ENCODE data around the gene KCNJ11. TPM values are rescaled to one million over a fixed set of nuclear protein-coding genes. Genes with fewer than 3 reads are reported as not detected.

The KCNJ11 gene
- total RNA-seq, 1 donor from 2014 or later = 1.9 TPM

DNA sequence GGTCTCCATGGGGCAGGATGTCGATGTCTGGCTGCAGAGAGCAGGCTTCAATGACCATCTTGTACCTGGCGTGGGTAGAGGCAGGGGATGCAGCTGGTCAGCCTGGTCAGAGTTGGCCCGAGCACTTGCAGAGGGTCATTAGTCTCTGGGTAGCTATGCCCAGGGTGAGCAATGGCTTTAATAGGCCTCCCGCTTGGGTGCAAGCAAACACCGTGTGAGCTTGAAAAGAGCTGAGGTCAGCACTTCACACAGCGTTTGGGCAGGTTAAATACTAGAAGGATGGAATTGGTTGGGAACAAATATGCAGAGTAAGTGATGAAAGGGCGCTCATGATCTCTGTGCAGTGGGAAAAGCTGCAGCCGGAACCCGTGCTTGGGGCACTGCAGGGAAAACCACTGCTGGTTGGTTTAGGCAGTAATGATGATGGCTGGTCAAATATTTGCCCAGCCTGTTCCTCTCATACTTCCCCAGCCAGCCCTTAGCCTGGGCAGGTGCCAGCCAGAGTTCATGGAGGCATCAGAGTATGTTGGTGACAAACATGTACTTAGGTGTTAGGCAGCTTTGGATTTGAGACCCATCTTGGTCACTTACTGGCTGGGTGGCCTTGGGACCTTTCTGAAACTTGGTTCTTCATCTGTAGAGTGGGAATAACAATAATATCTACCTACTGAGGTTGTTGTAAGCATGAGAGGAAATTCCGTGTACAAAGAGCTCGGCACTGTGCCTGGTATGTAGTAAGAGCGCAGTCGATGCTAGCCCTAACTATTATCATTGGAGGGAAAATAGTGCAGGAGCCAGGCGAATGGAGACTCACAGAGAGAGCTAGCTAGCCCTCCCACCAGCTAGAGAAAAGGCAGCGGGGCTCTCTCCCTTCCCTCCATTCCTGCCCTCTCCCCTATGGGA is 25.2 kb upstream of the KCNJ11 start:
- Histone ChIP-seq H3K9me3 (ENCODE audit: low read depth) (no peaks in the 10 kb centered on the region), H3K4me2 (peak overlapping the region; percentile 51), H2AFZ (replicated peaks) (no peak overlapping the region), H3K4me1 (peaks cover 20% of the 10 kb centered on the region), H3K36me3 (no peaks in the 10 kb centered on the region), H3K9ac (no peak overlapping the region), H3K4me3 (no peak overlapping the region), H4K20me1 (ENCODE audit: low read depth) (peaks cover 4% of the 10 kb centered on the region), H3K27ac (no peak overlapping the region), H3F3A (ENCODE audit: low read depth) (peaks cover 11% of the 10 kb centered on the region), H3K27me3 (peaks cover 18% of the 10 kb centered on the region), H3K79me2 (ENCODE audit: low read depth) (no peaks in the 10 kb centered on the region)
- Mint-ChIP-seq H3K36me3 (no peaks in the 10 kb centered on the region), H3K9me3 (no peaks in the 10 kb centered on the region), H3K27me3 (ENCODE audit: insufficient read depth, low read depth) (peaks cover 8% of the 10 kb centered on the region), H3K27ac (peak overlapping the region; percentile 82), H3K4me3 (peak overlapping the region; percentile 57), H3K4me1 (peaks cover 23% of the 10 kb centered on the region)
- no peak for DNase-seq (ENCODE audit: low spot score)
- no peak for TF ChIP-seq EZH2 (IDR thresholded peaks at IDR 0.05)
- TF ChIP-seq, protein P1, sequence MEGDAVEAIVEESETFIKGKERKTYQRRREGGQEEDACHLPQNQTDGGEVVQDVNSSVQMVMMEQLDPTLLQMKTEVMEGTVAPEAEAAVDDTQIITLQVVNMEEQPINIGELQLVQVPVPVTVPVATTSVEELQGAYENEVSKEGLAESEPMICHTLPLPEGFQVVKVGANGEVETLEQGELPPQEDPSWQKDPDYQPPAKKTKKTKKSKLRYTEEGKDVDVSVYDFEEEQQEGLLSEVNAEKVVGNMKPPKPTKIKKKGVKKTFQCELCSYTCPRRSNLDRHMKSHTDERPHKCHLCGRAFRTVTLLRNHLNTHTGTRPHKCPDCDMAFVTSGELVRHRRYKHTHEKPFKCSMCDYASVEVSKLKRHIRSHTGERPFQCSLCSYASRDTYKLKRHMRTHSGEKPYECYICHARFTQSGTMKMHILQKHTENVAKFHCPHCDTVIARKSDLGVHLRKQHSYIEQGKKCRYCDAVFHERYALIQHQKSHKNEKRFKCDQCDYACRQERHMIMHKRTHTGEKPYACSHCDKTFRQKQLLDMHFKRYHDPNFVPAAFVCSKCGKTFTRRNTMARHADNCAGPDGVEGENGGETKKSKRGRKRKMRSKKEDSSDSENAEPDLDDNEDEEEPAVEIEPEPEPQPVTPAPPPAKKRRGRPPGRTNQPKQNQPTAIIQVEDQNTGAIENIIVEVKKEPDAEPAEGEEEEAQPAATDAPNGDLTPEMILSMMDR (IDR thresholded peaks at IDR 0.05) = no peak
- TF ChIP-seq EZH2phosphoT487 (IDR thresholded peaks at IDR 0.05) = no peak

DNA sequence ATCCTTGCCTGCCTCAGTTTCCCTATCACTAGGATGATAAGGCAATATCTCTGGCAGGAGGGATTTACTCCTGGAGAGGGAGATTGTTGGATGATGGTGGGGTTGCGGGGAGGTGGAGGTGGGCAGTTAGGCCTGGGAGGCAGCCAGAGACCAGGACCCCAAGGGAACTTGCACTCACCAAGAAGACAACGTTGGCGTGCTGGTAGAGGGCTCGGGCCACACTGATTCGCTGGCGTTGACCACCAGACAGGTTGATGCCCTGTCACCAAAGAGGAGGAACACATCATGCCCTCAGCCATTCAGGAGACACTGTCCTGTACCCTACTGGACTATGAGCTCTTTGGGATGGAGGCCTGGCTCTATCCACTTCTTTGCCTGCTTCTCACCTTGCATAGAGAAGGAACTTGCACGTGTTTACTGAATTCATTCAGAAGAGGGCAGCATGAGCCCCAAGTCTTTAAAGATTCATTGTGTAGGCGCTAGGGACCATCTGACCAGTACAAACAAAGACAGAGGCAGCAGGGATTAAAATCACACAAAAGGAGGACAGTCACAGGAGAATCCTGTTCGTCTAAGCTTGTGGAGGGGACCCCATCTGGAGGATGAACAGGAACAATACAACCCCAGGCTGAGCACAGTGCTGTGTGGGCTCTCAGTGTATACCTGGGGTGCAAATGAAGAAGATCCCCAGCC is 24.2 kb upstream of the KCNJ11 start:
- peak; percentile 89 for DNase-seq (ENCODE audit: low spot score)
- Mint-ChIP-seq H3K36me3 (no peaks in the 10 kb centered on the region), H3K27ac (no peak overlapping the region), H3K27me3 (ENCODE audit: insufficient read depth, low read depth) (peaks cover 8% of the 10 kb centered on the region), H3K4me1 (peaks cover 17% of the 10 kb centered on the region), H3K4me3 (no peak overlapping the region), H3K9me3 (no peaks in the 10 kb centered on the region)
- H4K20me1 ChIP-seq (ENCODE audit: low read depth) = peaks cover 4% of the 10 kb centered on the region
- H3K4me3 ChIP-seq = no peak overlapping the region
- H3F3A ChIP-seq (ENCODE audit: low read depth) = peaks cover 11% of the 10 kb centered on the region
- H3K36me3 ChIP-seq = no peaks in the 10 kb centered on the region
- H3K27me3 ChIP-seq = peaks cover 18% of the 10 kb centered on the region
- no peak overlapping the region for H2AFZ ChIP-seq (replicated peaks)
- TF ChIP-seq, protein P1 (IDR thresholded peaks at IDR 0.05) = peak; percentile 42
- TF ChIP-seq EZH2phosphoT487 (IDR thresholded peaks at IDR 0.05) = no peak
- no peak overlapping the region for H3K27ac ChIP-seq
- no peak overlapping the region for H3K9ac ChIP-seq
- H3K4me1 ChIP-seq = peaks cover 16% of the 10 kb centered on the region
- H3K79me2 ChIP-seq (ENCODE audit: low read depth) = no peaks in the 10 kb centered on the region
- H3K4me2 ChIP-seq = peak overlapping the region; percentile 51
- H3K9me3 ChIP-seq (ENCODE audit: low read depth) = no peaks in the 10 kb centered on the region

DNA sequence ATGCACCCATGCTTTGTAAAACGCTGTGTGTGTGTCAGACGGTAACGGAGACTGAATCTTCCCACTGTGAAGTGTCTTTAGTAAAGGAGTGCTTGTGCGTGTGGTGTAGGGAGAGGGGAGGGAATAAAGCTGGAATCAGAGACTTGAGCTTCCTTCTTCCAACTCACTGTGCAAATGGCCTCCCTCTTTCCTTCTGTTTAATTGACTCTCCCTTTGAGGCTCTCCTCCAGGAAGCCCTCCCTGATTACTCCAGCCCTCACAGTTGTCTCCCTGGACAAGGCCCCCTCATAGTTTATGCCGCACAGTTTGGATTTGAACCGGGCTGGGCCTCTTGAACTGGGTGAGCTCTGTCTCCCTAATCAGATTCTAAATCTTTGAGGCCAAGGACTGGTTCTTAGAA is 23.0 kb upstream of the KCNJ11 start:
- Histone ChIP-seq H3K27me3 (peaks cover 18% of the 10 kb centered on the region), H3K9me3 (ENCODE audit: low read depth) (no peaks in the 10 kb centered on the region), H3K4me2 (no peak overlapping the region), H3K27ac (no peak overlapping the region), H3K9ac (no peak overlapping the region), H3K4me3 (no peak overlapping the region), H3K79me2 (ENCODE audit: low read depth) (no peaks in the 10 kb centered on the region), H4K20me1 (ENCODE audit: low read depth) (peaks cover 4% of the 10 kb centered on the region), H3K4me1 (peaks cover 16% of the 10 kb centered on the region), H3K36me3 (no peaks in the 10 kb centered on the region), H3F3A (ENCODE audit: low read depth) (peaks cover 11% of the 10 kb centered on the region), H2AFZ (replicated peaks) (no peak overlapping the region)
- H3K27ac Mint-ChIP-seq = no peak overlapping the region
- H3K9me3 Mint-ChIP-seq = no peaks in the 10 kb centered on the region
- no peak for DNase-seq (ENCODE audit: low spot score)
- TF ChIP-seq, protein P1 (IDR thresholded peaks at IDR 0.05) = no peak
- TF ChIP-seq EZH2 (IDR thresholded peaks at IDR 0.05) (no peak), EZH2phosphoT487 (IDR thresholded peaks at IDR 0.05) (no peak)
- H3K4me3 Mint-ChIP-seq = no peak overlapping the region
- peaks cover 9% of the 10 kb centered on the region for H3K27me3 Mint-ChIP-seq (ENCODE audit: insufficient read depth, low read depth)
- H3K4me1 Mint-ChIP-seq = peaks cover 17% of the 10 kb centered on the region
- no peaks in the 10 kb centered on the region for H3K36me3 Mint-ChIP-seq

All from neural progenitor cell (in vitro differentiated cells).